ENCODE results near the gene SMIM21.

SMIM21 gene

DNA sequence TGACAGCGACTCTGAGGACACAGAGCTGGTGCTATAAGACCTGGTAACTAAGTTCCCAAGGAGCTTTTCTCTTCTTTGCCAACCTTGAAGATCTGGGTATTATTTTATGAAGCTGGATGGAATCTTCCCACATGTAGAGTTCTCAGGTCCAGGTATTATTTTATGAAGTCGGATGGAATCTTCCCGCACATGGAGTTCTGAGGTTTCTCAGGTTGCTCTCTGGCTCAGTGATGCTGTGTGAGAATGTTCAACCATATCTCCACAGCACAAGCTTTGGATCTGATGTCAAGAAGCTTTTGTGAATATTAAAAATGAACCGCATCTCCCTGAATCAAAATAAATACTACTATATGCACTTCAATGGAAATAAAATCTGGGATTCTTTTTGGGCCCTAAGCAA lies at the start of gene SMIM21:
Gene SMIM21 (minus strand): TSS at position 101 of the 400 bp plus-strand sequence. CDS start 140 bp downstream, outside the sequence.
- DNase-seq (ENCODE audit: low read depth): no peak

DNA sequence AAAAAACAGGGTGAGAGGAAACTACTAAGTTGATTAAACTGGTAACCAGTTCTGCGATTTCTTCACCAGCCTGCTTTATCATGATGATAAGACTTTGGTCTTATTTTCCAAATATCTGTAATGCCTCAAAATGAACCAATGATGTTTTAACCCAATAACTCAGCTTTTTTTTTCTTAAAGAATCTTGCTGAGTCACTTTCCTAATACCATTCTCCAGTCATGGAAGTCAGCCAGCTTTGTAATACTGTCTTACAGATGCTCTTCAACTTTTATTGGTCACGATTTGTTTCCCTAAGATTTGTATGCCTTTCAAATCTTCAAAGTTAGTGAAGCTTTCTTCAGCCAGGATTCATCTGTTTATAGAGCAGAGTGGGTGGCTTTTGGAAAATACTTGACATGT lies 47.7 kb upstream of the SMIM21 start:
- peak; percentile 88 for DNase-seq (ENCODE audit: low read depth)

GRCh38 chr18:75474332-75474731 lies 46.8 kb upstream of the SMIM21 start:
- DNase-seq (ENCODE audit: low read depth): no peak

- DNase-seq (ENCODE audit: low read depth): no peak
Measured at GRCh38 chr18:75473316-75473715, 45.8 kb upstream of the SMIM21 start.

GRCh38 chr18:75472906-75473305 lies 45.4 kb upstream of the SMIM21 start:
- DNase-seq (ENCODE audit: low read depth): no peak

GRCh38 chr18:75472396-75472795 lies 44.9 kb upstream of the SMIM21 start:
- DNase-seq (ENCODE audit: low read depth): no peak

GRCh38 chr18:75471850-75472249 lies 44.3 kb upstream of the SMIM21 start:
- no peak for DNase-seq (ENCODE audit: low read depth)

GRCh38 chr18:75467851-75468250 lies 40.3 kb upstream of the SMIM21 start:
- DNase-seq (ENCODE audit: low read depth): no peak

GRCh38 chr18:75467281-75467795 lies 39.8 kb upstream of the SMIM21 start:
- DNase-seq (ENCODE audit: low read depth): no peak

DNA sequence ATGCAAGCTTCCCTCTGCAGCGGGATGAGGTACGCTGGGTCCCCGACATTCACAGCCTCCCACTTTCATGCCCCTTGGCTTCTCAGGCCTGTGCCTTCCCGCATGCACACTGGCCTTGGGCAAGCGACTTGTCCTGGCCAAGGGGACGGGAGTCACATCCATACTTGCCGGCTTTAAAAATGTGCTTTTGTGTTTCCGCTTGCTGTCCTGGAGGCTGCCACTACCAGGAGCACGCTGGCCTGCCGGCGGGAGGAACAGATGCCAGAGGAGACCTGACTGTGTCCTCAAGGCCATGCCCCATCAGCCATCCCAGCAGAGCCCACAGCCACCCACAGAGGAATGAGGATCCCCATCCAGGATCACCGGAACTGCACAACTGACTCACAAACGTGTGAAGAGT lies 36.9 kb upstream of the SMIM21 start:
- no peak for DNase-seq (ENCODE audit: low read depth)

- no peak for DNase-seq (ENCODE audit: low read depth)
Measured at GRCh38 chr18:75462178-75462832, 34.8 kb upstream of the SMIM21 start.

- DNase-seq (ENCODE audit: low read depth): no peak
Measured at GRCh38 chr18:75456199-75456631, 28.7 kb upstream of the SMIM21 start.

DNA sequence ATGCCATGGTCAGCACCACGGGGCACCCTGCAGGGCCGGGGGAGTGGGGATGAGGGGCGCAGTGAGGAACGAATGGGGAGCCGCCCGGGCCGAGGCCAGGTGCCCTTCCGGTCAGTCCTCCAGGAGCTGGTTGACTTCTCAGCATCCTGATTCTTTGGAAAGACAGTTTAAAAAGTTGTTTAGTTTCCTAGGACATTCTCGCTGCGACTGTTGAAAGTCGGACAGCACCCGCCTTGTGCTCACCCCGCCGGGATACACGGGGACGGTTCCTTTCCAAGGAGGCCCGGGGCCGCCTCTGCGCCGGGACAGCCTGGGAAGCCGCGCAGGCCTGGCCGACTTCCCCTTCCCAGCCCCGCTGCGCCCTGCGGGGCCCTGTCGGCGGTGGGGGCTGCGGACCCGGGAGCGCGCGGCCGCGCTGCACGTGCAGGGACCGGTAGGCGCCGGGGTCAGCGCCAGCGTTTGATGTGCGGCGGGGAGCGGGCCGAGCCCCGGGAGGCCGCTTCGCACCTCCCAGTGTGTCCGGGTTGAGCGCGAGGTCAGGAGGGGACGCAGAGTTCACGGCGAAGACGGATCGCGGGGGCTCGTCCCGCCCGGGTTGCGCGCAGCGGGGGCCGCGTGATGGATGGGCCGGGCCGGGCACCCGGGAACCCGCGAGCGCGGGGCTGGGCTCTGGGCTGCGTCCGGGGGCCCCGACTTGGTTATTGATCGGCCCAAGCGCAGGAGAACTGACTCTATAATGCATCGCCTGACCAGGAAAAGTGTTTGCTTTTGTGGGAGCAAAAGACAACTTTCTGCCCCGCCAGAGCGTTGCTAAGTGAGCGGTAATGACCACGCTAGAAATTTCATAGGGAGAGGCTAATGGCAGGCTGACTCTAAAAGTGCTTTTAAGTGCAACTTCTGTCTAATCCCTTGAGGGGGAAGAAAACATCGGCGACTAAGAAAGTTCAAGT lies 28.0 kb upstream of the SMIM21 start:
- no peak for DNase-seq (ENCODE audit: low read depth)

DNA sequence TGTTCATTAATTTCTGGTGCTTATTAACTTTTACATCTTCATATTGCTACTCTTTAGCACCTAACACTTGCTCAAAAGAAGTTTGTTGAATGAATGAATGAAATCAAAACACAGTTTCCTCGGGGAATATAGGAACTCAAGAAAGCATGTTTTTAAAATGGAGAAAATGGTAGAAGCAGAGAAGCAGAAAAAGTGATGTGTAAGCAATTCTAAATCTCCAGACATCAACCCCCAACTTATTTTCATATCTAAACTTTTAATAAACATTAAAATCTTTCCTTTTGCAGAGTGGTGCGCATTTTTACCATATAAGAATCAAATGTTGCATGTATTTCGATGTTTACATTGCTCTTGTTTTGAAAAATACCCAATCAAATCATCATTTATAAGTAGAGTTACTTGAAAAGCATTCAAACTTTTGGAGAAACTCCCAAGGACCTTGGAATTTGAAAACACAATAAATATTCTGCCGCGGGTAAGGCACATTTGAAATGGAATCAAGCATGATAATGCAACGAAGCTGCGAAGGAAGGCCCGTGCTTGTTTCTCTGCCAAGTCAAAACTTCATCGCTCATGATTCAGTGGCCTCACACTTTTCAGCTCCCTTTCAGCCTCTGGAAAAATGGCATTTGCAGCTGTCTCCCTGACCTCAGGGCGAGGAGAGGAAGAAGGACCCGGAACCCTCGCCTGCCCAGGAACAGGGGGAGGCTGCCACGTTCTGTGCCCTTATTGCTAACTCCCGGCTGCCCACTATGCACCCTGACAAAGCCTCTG lies 26.7 kb upstream of the SMIM21 start:
- no peak for DNase-seq (ENCODE audit: low read depth)

DNA sequence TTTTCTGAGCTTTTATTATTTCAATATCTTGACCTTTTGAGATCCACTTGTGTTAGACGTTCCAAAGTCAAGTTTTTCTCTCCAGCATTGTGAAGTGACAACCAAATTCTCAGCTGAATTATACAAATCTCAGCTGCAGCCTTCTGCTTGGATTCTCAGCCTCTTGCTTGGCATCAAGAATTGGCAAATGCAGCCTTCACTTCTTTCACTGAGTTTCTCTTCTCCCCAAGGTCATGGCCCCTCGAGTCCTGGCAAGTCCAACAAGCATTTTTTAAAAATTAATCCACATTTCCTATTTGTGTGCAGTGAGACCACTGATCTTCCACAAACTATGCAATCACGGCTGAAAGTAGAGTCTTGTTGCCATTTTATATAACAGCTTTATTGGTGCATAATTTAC lies 23.4 kb upstream of the SMIM21 start:
- DNase-seq (ENCODE audit: low read depth): no peak

DNA sequence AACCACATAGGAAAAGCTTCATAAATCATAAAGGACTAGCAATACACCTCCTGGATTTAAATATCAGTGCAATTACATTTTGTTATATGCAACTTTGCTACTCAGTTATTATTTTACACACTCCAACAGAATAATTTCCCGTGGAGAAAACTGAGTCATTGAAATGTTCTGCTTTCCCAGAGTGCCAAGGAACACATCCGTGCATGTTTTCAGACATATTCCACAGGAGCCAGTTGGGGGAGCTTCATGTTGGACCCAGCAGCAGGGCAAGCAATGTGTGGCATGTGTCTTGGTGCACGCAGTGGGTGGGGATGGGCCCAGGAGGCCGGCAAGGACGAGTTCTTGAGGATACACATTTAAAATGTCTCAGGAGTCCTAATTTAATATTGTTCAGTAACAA lies 14.4 kb upstream of the SMIM21 start:
- no peak for DNase-seq (ENCODE audit: low read depth)

- no peak for DNase-seq (ENCODE audit: low read depth)
Measured at GRCh38 chr18:75439348-75439747, 11.8 kb upstream of the SMIM21 start.

DNA sequence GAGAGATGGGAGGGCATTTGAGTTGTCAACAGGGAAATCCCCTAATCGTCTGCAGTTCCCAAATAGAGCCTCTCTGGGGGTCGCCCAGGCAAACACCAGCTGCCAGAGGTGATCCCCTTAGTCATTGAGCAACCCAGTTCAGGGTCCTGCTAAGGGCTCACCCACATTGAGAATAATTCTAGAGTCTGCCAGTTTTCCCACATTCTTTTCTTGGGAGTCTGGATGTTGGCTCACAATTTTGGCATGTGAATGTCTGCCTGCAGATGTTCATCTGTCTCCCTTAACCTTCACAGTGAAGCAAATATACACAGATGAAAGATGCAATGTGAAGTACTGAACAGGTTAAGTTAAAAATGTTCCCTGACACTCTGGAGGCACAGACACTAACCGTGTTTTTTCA lies 11.4 kb upstream of the SMIM21 start:
- DNase-seq (ENCODE audit: low read depth): no peak

- no peak for DNase-seq (ENCODE audit: low read depth)
Measured at GRCh38 chr18:75437979-75438378, 10.5 kb upstream of the SMIM21 start.

DNA sequence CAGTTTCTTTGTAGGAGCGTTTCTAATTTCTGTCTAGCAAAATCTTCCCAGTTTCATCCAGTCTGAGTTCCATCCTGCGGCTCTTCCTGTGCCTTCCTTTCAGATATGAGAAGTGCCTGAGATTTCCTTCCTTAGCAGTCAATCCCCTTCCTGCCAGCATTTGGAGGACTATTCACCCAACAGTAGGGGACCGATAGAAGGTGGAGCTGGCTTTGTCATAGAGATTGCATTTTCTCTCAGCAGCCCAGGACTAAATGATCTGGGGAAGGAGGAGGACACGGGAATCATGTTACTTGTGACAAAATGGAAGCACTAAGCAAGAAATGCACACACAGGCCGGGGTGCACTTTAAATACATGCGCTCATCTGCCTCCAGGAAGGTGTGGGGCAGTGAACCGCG lies 5.6 kb upstream of the SMIM21 start:
- no peak for DNase-seq (ENCODE audit: low read depth)

DNA sequence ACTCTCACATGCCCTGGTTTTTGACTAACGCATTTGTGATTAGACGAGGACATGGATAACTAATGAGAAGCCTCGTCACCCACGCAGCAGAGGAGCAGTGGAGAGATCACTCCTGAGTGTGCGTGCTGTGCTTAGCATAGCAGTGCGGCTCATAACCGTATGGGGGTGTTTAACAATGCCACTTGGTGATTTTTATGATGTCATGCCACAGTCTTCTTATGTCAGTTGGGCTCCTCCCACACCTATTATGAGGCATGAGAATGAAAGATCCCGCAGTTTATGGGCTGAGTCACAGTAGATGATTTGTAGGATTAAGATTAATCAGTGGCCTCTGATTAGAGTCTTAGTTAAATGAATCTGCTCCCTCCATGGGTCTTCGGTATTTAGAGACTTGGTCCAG lies 2.5 kb upstream of the SMIM21 start:
- DNase-seq (ENCODE audit: low read depth): no peak

DNA sequence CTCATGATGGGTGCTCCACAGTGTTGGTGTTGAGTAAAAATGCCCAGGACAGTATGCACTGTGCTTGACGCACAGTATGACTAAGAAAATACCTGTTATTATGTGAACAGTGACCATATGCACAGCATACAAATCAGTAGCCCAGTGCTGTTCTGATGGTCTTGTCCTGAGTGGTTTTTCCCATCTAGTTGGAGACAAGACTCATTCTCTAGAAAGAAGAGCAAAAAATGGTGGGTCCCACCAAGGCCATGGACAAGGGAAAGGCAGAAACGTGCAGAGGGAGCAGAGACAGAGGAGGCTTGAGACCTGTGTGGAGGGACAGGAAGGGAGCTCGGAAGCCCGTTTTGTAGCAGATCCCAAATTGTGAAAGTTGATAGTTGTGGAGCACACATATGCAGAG lies 987 bp upstream of the SMIM21 start:
- DNase-seq (ENCODE audit: low read depth): no peak

Data from fibroblast of gingiva (primary cell).